NCI-H774 (cell line): Measurements from ENCODE around the gene C1QTNF5.

Source experiments
- DNase-seq: peaks from one replicate; lab custom pipeline; 2025; lab: John Stamatoyannopoulos, UW

The C1QTNF5 gene

DNA sequence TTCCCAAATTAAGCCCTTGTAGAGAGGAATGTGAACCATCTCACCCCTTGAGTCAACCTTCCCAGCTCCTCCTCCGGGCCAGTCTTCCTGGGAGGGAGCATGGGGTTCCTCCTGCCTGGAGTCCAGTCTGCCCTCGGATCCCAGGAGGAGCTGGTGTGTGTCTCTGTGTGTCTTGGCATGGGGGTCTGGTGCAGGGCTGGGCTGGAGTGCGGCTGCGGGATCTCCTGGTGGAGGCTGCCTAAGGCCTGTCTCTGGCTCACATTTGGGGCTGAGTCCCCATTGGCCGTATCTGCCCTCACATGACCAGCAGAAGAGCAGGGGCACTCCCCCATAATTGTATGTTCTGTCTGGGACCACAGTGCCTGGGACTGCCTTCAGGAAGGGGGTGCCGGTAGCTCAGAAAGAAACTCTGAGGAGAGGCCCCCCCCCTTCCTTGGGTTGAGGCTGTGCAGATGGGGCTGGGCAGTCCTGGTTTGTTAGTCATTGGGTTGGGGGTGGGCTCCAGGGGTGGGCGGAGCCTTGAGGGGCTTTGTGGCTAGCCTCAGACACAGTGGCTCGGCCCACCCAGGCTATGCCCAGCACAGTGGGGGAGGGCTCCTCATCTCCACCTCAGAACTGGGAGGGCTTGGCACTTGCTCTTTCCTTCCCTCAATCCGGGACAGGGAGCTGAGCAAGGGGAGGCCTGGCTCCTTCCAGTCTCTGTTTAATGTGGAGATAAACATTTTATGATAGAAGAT, 2.9 kb downstream of the C1QTNF5 start:
- no peak for DNase-seq

DNA sequence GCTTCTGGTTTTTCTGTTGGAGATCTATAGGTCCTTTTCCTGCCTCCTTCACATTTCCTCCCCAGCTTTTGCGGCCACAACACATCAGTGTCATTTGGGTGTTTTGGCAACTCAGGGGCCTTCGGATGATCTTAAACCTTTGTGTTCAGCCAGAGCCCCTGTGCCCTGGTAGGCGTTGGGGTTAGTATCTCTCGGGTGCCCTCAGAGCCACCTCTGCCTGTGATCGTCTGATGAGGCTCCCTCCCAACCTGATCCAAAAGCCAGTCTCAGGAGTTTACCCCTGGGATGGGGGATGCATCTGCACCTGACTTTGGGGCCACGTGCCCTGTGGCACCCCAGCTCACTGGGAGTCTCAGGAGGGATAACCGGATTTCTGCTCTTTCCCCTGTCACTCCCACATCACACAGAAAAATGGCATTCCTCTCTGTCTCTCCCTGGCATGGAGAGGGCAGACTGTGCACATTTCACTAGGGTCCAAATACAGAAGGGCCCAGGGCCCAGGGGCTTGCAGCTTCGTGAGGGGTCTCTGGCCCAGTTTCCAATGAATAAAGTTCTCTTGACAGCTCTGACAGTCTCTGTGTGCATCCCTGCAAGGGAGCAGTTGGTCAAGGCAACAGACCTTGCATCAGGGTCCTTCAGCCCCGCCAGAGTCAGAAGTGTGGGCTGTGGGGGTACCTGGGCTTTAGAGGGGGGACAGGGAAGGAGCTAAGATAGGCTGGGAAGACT, 3.8 kb downstream of the C1QTNF5 start:
- DNase-seq = no peak

DNA sequence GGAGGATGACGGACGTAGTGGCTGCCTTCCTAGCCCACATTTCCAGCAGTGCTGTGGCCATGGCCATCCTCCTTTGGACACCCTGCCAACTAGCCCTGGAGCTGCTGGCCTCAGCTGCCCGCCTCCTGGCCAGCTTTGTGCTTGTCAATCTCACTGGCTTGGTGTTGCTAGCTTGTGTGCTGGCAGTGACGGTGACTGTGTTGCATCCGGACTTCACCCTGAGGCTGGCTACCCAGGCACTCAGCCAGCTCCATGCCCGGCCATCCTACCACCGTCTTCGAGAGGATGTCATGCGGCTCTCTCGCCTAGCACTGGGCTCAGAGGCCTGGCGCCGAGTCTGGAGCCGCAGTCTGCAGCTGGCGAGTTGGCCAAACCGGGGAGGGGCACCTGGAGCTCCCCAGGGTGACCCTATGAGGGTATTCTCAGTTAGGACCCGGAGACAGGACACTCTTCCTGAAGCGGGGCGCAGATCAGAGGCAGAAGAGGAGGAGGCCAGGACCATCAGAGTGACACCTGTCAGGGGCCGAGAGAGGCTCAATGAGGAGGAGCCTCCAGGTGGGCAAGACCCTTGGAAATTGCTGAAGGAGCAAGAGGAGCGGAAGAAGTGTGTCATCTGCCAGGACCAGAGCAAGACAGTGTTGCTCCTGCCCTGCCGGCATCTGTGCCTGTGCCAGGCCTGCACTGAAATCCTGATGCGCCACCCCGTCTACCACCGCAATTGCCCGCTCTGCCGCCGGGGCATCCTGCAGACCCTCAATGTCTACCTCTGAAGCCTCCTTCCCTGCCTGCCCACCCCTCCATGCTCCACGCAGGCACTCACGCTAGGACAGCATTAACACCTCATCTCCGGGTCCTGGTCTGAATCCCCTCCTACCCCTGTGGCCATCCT, 4.8 kb downstream of the C1QTNF5 start:
- DNase-seq = no peak

DNA sequence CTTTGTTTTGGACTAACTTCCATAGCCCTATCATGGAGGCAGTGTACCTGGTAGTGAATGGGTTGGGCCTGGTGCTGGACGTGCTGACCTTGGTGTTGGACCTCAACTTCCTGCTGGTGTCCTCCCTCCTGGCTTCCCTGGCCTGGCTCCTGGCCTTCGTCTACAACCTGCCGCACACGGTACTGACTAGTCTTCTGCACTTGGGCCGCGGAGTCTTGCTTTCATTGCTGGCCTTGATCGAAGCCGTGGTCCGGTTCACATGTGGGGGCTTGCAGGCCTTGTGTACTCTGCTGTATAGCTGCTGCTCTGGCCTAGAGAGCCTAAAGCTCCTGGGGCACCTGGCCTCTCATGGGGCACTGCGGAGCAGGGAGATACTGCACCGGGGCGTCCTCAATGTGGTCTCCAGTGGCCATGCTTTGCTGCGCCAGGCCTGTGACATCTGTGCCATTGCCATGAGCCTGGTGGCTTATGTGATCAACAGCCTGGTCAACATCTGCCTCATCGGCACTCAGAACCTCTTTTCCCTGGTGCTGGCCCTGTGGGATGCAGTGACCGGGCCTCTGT, 5.5 kb downstream of the C1QTNF5 start:
- no peak for DNase-seq

DNA sequence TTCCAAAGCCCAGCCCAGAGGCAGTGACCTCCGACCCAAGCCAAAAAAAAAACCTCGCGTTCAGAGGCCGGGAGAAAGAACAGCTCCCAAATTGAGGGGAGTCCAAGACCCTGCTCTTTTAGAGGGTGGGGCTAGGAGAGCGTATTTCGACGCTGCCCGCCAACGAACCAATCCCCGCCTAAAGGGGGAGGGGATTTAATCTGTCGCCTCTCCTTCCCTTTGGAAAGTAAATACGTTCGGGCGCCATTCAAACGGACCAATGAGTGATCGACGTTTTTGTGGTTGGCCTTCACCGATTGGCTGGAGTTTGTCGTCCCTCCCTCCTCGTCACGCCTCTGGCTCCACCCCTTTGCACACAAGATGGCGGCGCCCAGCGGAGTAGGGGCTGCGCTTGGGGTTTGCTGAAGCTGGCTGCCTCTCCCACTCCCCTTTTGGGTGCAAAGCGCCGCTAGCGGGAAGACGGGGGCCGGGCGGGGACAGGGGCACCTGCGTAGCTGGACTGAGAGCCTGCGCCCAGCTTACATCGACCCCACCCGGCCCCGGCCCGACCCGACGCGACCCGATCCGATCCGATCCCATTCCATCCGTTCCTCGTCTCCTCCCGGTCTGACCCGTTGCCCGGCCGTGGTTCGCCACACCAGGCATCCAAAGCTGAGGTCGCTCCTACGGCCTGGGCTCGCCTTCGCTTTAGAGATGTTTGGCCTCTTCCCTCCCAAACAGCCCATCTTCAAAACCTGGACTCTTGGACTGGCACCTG, 6.3 kb downstream of the C1QTNF5 start, which contains the start of gene RNF26:
RNF26 (plus strand) TSS at position 354 of the 757 bp plus-strand sequence. CDS start 596 bp downstream, outside the sequence.
- peak; percentile 97 for DNase-seq

DNA sequence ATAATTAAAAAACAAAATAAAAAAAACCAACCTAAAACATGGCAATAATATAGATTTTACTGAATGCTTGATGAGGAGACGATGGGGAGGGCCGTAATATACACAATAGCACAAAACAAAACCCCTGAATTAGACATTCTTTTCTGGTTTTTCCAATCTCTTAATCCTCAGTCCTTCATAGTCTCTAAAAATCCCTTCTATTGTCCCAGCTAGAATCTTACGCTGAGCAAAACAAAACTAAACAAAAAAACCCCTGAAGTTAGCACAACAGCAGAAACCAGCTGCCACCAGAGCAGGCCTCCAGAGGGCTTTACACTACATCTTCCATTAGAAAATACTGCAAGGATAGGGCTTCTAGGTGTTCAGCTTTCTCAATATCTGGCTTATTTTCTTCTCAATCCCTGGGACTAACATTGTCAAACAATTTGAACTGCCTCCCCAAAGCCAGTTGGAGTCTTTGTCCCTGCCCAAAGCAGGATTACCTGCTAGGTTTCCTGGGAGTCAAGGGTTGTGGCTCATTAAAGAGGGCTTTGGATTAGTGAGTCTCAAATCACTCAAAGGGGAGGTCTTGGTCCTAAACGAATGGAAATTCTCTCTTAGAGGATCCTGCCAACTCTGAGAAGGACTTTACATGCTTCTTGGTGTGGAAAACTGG, 8.4 kb downstream of the C1QTNF5 start:
- no peak for DNase-seq

DNA sequence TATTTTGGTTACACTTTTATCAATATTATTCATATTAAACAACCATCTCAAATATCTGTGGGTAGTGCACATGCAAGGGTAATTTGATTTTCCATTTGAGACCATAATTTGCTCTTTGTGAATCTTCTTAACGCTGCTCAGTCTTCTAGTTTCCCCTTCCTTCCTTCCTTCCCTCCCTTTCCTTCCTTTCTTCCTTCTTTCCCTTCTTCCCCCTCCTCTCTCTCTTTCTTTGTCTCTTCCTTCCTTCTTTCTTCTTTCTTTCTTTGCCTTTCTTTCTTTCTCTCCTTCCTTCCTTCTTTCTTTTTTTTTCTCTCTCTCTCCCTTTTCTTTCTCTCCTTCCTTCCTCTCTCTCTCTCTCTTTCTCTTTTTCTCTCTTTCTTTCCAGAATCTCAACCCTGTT, 10.4 kb downstream of the C1QTNF5 start:
- DNase-seq = no peak

DNA sequence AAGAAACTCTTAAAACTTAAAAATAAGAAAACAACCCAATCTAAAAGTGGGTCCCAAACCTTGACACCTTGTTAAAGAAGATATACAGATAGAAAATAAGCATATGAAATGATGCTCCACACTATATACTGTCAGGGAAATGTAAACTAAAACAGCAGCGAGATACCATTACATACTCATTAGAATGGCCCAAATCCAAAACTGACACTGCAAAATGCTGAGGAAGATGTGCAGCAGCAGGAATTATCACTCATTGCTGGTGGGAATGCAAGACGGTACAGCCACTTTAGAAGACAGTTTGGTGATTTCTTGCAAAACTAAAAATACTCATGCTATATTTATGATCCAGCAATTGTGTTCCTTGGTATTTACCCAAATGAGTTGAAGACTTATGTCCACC, 11.4 kb downstream of the C1QTNF5 start:
- no peak for DNase-seq

DNA sequence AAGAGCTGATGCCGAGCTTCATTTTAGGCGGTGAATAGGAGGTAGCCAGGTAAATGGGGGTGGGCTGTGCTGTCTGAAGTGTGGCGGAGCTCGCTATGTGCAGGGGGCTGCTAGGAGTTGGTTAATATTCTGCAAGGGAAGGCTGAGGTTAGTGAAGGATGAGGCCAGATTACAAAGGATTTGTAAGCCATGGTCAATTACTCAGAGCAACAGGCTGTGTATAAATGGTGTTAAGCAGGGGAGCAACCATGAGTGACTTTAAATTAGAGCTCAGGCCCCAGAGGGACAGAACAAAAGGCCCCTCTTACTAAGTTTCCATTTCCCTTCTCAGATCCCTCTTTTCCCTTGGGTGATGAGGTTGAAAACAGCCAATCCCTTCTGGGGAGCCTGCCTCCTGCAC, 16.5 kb downstream of the C1QTNF5 start:
- no peak for DNase-seq

DNA sequence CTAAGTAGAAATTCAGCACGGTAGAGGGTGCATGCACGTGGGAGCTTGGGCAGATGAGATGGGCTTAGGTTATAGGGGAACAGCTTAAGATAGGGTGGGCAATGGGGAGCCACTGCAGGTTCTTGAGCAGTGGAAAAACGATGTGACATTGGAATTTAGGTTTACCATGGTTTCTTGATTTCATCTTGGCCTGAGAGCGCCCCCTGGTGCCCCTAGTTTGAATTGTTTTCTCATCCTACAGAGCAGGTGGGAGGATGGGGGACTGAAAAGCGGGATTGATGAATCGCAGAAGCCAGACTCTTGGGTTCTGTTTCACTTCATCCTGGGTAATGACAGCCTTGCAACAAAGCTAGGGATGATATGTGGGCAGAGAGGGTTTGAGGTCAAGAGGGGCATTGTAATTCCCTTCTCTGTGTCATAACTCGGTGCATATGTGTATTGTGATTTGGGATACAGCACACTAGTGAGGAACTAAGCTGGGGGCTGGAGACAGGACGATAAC, 17.1 kb downstream of the C1QTNF5 start:
- DNase-seq = peak; percentile 46

DNA sequence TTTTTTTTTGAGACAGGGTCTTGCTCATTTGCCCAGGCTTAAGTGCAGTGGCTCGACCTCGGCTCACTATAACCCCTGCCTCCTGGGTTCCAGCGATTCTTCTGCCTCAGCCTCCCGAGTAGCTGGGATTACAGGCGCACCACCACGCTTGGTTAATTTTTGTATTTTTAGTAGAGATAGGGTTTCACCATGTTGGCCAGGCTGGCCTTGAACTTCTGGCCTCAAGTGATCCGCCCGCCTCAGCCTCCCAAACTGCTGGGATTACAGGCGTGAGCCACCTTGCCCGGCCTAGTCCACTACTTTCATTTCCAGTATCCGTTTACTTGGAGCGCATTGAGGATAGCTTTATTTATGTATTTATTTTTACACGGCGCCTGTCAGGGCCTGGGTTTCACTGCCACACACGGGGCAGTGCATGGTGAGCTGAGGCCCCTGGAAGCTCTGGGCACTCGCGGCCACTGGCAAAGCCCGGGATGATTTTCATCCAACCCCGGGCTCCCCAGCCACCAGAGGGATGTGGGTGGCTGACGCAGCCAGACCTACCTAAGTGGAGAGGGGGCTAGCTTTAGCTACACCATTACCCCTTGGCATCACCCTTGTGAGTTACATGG, 17.7 kb downstream of the C1QTNF5 start:
- DNase-seq = no peak

DNA sequence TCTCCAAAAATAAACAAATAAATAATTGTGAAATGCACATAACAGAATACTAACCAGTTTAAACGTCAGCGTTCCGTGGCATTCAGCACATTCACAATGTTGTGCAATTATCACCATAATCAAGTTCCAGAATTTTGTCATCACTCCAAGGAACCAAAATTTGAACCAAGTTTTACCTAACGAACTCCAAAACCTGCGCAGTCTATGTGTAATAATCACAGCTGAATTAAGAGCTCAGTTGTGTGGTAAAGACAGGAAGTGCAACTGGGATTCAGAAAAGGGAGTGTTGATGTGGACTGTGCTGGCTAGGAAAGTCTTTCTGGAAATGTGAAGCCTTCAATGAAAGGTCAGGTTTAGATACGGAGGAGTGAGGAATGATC, 18.3 kb downstream of the C1QTNF5 start:
- DNase-seq = no peak

DNA sequence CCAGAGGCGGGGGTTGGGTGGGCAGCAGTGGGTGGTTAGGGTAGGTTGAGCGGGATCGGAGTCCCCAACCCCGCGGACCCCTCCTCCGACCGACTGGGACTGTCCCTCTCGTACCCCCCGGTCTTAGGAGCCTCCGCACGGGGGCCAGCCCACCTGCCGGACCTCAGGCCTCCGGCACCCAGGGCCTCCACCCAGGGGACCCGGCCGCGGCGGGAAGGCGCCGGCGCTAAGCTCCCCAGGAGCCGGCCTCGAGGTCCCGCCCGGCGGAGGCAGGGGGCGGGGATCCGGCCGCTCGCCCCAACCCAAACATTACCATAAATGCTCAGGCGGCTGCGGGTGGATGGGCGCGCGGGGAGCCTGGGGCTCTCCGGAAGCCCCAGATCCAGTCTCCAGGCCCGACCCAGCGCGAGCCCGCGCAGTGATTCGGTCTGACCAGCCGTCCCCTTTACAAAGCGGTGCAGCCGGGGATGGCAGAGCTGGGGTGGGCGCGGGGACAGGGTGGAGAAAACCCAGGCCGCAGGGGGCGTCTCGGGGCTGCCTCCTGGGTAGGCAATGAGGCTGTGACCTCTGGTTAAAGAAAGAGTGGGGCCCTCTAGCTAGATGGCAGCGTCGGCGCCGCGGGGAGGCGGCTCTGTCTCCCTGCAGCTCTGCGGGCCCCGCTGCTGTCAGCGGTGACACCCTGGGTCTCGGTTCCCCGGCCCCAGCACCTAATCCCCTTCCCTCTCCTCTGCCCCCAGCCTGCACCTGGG, 19.7 kb downstream of the C1QTNF5 start:
- no peak for DNase-seq

DNA sequence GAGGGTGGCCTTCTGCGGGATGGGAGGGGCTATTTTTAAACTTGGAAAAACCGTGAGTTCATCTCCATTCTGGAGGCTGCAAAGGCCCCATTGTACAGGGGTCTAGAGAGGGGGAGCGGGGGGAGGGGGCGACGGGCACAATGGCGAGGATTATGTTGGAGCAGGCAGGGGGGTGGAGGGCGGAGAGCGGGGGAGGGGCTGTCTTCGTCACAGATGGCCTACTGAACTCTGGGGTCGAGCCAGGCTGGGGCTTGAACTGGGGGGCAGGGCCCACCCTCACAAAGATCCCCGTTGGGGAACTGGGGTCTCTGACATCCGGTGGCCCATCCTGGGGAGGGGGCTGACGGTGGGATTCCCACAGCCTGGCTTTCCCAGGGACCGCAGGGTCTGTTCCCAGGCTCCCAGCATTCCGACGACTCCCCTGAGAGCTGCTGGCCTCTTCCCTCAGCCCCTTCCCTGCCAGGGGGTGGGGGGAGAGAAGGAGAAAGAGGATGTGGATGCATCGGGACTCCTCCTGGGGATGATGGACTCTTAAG, 20.4 kb downstream of the C1QTNF5 start:
- DNase-seq = no peak

DNA sequence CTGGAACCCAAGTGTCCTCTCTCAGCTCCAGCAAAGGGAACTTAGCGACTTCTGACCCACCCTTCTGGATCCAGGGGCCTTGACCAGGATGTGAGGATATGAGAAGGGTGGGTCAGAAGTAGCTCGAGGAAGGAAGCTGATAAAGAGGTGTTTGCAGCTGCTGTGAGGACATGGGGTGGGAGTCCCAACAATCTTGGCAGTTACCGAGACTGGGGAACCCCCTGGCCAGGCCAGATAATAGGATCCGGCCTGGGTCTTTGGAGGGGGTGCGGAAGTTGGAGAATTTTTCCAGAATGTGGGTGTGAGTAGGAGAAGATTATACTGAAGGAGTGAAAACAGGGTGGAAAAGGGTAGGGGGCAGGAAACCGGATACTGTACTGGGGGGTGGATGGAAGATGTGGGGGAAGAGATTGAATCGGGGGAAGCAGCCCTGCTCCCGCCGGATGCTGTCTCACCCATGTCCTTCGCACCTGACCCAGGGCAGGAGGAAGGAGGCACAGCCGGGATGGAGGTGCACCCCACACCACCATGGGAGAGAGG, 20.9 kb downstream of the C1QTNF5 start:
- DNase-seq = no peak

DNA sequence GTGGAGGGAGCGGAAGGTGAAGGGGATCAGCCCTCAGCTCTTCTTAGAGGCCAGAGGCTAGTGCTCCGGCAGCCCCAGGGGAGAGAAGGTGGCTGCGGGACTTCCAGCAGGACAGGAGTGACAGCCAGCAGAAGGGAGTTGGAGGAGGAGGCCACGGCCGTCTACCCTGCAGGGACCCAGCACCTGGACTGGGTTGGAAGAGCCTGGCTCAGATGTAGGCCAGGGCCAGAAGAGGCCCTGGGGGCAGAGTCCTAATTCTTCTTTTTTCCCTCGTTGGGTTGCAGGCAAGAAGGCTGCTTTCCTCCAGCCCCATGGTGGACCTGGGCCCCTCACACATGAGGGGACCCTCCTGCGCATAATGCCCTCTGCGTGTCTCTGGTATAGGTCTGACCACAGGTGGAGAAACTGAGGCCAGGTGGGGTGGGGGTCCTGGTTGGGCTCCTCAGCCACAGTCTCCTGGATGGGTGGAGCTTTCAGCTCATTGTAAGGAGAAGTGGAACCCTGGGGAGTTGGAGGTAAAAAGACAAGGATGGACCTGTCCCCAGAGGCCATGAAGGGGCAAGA, 21.5 kb downstream of the C1QTNF5 start:
- no peak for DNase-seq

DNA sequence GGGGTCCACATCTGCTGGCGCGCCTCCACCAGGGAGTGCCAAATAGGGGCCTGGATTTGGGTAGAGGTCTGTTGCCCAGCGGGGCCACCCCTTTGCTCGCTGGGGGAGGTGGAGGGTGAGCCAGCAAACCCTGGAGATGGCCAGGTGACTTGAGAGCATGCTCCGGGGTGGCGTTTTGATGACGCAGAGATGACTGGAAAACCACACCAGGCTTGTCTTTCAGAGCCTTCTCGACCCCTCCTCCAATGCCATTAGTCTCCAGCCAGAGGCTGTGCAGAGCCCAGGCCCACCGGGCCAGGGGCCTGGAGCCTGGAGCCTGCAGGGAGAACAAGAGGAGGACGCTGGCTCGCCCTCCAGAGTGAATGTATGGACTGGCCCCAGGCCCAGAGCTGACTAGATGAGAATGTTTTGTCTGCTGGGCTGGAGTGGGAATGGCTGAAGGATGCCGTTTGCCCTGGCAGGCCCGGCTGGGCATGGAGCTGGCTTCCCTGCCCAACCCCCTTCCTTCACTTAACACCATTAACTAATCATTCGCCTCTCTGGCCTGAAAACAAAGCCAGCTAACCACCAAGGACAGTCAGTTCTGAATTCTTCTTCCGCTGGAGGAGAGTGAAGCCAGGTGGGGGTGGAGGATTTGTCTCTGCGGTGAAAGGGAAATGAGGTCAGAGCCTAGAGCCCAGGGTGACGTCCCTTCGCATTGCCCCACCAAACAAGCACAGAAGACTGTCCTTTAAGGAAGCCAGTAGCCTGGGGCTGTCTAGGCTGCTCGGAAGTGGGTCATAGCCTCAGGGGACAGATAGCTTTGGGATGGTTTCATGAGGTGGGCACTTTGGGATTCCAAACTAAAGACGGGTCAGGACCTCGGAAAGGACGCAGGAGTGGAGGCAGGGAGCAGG, 22.2 kb downstream of the C1QTNF5 start:
- DNase-seq = no peak
